CD4-positive, alpha-beta T cell treated with Interleukin-12 subunit alpha and Interleukin-12 subunit beta, for 1 hour (primary cell): ENCODE results near the gene IPO11.
"Not testable (repeated sequence)": the region's sequence is repeated elsewhere in the genome, so short reads cannot be mapped to it uniquely, and the experiment has no call there.

ENCODE experiments used
- DNase-seq: peaks from one replicate; pipeline ENCODE4 v3.0.0-alpha.2; 2020

The IPO11 gene

DNA sequence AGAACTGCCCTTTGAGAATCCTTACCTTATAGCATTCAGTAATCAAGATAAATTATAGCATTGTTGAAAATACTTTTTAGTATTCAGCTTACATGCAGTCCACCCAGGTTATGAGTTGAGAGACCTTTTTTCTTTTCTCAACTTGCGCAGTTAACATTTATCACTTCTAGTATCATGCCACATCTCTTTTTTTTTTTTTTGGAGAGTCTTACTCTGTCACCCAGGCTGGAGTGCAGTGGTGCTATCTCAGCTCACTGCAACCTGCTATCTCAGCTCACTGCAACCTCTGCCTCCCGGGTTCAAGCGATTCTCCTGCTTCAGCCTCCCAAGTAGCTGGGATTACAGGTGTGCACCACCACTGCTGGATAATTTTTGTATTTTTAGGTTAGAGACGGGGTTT, 195.1 kb downstream of the IPO11 start:
- no peak for DNase-seq

DNA sequence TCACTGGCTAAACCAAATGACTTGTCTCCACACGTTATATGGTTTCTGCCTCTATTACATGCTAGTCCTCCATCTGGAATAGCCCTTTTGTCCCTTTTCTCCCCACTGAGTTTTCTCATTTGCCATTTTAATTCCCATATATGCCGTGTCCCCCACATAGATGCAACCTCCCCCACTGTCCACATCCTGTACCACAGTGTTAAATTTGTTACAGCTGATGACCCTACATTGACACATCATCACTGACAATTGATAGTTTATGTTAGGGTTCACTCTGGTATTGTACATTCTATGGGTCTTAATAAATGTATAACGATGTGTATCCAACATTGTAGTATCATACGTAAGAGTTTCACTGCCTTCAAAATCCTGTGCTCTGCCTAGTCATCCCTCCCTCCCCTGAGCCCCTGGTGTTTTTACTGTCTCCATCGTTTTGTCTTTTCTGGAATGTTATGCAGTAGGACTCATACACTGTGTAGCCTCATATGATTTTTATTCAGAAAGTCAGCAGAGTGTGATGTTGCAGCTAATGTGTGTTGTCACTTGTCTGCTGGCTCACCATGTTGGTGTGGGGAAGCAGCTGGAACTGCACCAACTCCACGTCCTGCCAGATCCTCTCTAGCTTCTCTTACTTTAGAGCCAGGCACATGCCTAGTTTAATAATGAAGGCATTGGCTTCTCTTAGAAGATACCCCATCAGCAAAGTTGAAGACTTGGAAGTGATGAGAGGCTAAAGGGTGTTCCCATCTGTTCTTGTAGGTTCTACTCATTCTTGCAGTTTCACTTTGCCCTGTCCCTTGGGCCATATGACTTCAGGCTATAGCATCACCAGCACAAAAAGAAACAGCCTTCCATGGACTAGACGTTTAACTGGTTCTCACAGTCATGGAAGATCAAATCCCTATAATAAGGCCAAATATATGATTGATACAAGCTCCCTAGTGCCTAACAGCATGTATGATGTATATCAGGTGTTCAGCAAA, 196.3 kb downstream of the IPO11 start:
- DNase-seq: no peak

DNA sequence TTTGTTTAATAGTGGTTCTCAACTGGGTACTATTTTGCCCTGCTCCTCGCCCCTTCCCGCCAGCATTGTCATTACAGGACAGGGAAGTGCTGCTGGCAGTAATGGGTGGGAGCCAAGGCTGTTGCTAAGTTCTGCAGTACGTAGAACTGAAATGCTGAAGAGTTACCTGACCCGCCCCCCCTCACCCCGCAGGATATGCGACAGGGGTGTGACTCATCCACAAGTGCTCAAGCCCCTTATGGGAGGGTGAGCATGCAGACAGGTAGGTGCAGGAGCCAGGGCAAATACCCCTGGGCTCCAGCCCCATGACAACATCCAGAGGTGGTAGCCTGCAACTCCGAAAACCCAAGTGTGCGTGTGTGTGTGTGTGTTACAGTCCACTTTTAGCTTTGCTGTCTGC, 201.8 kb downstream of the IPO11 start:
- DNase-seq: no peak

DNA sequence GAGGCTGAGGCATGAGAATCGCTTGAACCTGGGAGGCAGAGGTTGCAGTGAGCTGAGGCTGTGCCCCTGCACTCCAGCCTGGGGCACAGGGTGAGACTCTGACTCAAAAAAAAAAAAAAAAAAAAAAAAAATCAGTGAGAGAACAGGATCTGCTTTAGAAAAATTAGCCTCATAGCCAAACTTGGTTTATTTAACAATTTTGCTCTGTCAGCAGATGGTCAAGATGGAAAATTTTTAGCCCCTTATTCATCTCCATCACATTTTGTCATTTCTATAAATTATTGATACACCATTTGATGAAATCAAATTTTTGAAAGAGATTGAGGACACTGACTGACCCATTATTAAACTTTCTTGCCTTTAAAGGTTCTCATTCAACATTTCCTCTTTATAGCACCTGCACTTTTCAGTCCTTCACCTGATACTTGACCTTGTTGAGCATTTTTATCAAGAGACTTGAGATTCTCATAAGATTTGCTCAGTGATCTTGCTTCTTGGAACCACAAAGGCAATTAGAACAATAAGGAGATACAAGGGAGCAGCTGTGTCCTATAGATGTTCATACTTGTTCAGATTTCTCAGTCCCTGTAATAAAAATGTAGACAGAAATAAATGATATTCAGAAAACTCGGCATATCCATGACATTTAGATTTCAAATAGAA, 204.2 kb downstream of the IPO11 start:
- no peak for DNase-seq

DNA sequence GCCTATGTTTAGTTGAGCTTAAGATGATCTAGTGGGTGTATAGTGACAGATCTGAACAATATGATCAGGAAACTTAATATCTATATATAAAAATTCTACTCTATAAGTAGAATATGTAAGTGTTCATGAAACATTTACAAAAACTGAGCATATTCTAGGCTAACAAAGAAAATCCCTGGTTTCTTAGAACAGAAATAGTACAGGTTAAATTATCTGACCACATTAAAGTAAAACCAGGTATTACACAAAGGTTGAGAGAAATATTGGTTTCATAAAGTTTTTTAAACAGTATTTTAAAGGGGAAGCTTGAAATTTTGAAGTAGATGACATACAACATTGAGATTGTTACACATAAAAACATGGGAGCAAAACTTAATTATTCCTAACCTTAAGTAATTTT, 205.4 kb downstream of the IPO11 start:
- DNase-seq: no peak

DNA sequence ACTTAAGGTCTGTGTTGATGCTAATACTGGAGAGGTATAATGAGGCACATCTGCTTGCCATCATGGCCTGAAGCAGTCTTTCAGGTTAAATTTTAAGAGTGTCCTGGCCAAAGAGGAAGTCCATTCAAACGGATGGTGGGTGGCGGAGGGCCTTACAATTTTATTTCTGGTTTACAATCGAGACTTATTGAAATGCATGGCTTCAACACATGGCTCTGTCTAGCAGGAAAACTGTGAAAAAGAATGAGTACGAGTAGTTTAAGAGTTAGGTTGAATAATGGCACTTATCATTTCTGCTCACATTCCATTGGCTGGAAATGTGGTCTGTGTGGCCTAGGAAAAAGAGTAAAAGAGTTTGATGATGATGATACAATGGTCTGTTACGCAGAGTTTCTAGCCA, 208.2 kb downstream of the IPO11 start:
- no peak for DNase-seq

DNA sequence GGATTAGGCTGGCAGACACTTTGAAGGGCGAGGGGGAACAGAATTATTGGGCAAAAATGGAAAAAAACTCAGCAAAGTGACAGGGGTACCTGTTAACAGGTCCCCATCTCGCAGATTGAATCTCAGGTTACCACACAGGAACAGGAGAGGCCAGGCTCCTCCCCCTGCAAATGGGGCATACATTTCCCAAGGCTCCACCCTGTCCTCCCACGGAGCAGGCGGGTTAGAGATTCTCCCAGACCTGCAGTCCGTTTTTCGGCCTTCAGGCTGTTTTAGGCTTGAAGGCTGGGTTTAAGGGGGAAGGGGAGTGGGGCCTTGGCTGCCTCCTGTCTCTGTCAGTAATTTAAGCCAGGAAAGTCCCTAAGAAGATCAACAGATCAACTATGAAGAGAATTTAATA, 208.7 kb downstream of the IPO11 start:
- DNase-seq: no peak

DNA sequence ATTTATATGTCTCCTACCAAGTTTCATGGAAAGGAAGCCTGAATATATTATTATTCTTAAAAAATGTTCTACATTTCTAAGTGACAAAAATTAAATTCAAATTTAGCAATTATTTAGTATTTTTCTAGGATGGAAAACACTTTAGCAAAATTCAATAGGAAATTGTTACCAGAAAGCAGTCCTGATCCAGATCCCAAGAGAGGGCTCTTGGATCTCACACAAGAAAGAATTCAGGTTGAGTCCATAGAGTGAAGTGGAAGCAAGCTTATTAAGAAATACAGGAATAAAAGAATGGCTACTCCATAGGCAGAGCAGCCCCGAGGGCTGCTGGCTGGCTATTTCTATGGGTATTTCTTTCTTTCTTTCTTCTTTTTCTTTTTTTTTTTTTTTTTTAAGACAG, 210.7 kb downstream of the IPO11 start:
- DNase-seq: no peak

DNA sequence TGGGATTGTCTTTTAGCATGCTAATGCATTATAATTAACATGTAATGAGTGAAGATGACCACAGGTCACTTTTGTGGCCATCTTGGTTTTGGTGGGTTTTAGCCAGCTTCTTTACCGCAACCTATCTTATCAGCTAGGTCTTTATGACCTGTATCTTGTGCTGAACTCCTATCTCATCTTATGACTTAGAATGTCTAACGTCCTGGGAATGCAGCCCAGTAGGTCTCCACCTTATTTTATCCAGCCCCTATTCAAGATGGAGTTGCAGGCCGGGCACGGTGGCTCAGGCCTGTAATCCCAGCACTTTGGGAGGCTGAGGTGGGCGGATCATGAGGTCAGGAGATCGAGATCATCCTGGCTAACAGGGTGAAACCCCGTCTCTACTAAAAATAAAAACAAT, 211.9 kb downstream of the IPO11 start:
- DNase-seq: not testable (repeated sequence)

DNA sequence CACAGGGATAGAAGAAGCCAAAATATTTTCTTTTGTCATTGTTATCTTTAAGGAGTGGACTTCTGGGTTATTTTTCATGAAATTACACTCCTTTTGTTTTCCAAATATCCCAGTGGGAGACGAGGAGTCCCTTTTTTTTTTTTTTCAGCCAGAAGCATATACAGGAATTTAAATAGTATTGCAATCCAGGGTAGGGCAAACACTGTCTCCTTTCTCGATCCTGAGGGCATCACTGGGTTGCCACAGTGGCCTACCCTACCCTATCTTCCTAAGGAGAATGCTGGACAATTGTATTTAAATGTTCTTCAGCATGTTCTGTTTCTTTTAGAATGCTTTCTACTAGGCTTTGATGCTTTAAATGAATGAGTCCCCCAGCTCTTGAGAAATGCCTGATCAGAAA, 214.0 kb downstream of the IPO11 start:
- DNase-seq: no peak

DNA sequence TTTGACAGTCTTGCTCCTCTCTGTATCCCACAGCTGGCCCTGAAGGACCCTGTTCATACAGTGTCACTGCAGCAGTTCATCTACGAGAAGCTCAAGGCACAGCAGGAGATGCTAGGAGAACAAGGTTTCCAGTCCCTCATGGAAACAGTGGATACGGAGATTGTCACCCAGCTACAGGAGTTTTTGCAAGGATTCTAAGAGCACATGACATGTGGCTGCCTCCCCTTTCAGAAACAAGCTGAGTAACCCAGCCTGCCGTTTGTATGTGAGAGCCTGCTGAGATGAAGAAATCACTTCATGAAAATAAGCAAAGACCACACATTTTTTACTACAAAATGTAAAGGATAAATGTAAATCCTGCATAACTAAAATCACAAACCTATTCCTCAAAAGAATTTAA, 214.6 kb downstream of the IPO11 start:
- no peak for DNase-seq

DNA sequence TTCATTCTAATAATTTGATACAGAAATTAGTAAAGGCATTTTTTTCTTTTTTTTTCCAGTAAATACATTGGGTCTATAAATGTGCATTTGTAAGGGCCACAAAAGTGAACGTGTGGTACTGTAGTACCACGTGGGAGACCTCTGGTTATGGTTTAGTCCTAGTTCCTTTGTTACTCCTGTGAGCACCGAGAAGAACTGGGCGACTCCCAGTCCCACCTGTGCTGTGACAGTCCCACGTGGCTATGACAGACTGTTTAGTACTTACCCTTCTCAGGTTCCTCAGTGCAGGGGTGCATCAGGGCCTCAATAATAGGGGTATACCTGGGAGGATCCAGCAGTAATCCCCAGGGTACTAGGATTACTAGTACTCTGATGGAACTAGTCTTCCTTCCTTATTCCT, 215.3 kb downstream of the IPO11 start:
- DNase-seq: no peak

DNA sequence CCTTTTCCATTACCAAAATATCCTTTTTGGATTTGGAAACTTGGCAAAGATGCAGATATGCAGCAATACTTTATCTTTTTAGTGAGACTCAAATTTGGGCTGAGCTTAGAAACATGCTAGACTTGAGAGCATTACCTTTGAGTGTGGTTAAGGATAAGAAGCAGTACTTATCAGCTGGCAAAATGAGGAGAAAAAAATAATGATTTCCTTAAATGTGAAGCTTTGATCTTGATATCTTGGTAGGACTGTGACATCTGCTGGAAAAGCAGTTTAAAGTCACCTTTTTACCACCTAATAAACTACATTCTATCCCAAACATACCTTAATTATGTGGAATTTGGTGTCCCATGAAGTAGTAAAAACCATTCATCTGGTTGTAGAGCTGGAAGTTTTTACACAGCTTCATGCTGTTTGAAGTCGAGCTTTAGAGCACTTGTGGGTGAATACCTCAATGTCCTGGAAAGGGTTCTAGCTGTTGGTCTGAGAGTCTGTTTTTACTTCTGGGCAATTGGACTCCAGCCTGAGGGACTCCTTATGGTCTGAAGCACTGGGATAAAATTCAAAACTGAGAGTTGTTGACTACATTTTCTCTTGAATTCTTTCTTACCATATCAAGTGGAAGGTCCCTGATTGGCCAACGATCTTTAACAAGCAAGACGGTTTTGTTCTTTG, 219.5 kb downstream of the IPO11 start:
- DNase-seq: no peak

DNA sequence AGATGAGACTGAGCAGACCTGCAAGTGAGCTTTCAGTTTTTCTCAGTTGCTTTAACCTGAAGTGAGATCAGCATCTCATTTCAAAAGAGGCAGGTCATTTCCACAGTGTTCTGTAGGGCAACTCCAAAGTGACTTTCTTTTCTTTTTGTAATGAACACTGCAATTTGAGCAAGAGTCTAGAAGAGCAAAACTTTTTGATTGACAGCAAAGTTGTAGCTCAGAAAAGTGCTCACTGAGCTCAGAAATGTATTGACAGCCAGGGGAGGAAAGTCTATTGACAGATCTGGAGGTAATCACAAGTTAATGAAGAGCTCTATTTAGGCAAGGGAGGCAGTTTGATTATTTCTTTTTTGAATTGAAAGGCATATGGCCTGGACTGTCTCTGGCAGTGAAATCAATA, 220.7 kb downstream of the IPO11 start:
- no peak for DNase-seq

DNA sequence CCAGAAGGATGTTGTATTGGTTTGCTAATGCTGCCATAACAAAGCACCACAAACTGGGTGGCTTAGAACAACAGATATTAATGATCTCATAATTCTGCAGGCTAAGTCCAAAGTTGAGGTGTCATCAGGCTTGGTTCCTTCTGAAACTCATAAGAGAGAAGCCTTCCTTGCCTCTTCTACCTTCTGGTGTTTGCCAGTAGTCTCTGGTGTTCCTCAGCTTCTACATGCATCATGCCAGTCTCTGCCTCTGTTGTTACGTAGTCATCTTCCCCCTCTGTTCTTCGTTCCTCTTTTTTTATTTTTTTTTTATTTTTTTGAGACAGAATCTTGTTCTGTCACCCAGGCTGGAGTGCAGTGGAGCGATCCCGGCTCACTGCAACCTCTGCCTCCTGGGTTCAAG, 227.9 kb downstream of the IPO11 start:
- DNase-seq: no peak

DNA sequence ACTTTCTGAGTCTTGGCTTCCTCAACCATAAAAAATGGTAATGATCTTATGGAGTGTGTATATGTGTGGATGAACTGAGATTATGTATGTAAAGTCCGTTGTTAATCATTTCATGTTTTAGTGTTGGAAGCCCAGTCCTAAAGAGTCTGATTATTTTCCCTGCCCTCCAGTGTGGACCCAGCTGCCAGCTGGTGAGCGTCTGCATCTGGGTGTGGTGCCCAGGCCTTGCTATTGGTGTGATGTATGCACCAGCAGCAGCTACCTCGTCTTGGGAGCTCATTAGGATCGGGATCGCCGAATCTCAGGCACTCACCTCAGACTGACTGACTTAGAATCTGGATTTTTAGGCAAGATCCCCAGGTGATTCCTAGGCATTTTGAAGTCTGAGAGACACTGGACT, 229.9 kb downstream of the IPO11 start:
- DNase-seq: no peak

DNA sequence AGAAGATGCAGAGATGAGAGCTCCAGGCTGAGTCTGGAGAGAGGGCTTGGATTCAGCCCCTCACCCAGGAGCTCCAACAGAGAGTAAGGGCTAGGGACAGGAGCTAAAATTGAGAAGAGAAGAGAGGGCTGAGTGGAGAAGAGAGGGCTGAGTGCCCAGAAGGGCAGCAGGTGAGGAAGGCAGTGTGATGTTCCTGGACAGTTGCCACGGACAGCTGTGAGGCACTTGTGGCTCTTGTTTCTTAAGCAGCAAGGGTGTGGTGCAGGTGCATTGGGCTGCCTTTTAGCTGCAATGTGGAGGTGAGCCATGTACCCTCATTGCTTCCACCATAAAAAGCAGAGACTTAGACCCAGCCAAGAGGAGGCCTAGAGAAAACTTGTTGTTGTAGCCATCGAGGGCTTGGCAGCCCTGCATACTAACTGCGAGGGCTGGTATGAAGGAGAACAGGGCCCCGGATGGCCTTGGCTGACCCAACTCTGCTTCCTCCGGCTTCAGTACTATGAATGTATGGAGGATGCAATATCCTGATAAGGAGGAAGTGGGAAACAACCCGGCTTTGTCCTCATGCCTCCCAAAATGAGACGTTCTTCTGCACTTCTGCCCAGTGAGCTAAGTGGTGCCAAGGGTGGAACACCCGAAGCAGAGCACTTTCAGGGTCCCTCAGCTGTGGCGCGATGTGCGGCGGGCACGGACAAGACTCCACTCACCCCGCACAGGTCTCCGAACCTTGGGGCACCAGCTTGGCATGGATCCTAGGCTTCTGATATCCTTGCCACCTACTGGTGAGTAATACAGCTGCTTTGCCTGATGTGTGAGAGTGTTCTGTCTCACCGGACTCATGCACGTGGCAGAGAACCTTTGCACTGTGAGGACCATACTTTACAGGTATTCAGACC, 231.2 kb downstream of the IPO11 start:
- no peak for DNase-seq

DNA sequence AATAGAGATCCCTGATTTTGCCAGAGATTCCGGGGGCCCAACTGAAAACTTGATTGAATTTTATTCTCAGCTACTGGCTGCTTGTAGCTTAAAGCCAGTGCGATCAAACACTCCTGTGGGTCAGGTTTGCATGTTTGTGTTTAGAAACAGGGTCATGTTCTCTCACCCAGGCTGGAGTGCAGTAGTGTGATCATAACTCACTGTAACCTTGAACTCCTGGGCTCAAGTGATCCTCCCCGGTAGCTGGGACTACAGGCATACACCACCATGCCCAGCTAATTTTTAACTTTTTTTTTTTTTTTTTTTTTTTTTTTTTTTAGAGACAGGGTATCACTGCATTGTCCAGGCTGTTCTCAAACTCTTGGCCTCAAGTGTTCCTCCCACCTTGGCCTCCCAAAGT, 232.7 kb downstream of the IPO11 start:
- no peak for DNase-seq

DNA sequence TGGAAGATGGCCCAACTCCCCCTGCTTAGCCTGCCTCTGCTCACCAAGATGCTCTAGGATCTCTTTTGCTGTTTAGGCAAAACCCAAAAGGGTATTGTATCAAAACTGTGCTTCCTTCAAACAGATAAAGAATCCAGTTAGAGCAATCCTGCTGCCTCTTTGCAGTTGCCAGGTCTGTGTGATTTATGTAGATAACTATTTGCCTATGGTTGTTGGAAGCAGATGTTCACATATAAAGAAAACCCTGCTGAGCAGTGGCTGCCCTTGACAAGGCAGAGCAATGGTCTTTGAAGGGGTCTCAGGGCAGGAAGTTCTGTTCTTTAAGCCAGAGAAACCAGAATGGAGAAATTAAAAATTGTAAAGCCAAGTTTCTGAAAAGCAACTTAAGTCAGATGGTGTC, 234.7 kb downstream of the IPO11 start:
- DNase-seq: no peak

DNA sequence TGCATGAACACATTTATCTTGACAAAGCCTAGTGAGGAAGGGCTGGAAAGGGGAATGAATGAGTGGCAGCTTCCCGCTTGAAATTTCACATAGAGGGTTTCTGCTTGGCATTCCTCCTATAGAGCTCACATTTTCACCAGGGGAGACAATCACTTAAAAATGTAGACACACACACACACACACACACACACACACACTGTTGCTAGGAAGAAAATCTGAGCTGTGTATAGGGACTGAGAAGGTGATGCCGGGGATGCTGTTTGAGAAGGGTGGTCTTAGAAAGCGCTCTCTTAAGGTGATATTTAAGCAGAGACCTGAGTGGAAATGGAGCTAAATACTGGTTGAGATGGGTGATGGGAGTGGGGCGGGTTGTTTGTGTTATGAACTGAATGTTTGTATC, 236.5 kb downstream of the IPO11 start:
- no peak for DNase-seq

DNA sequence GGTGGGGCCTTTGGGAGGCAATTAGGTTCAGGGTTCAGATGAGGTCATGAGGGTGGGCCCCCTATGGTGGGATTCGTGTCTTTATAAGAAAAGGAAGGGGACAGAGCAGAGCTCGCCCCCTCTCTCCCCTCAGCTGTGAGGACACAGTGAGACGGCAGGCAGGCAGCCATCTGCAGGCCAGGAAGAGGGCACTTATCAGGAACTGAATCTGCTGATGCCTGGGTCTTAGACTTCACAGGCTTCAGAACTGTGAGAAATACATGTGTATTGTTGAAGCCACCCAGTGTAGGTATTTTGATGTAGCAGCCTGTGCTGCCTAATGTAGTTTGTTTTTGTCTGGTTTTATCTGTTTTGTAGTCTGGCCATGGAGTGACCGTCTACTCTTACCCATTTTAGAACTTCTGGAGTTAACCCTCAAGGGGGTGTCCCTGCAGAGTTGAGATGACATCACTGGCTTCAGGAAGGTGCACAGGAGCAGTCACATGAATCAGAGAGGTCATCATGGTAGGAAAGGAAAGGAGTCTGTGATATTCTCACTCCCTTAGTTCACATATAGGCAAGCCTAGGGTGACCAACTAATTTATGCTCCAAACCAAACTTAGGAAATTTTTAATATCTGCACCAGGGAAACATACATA, 237.0 kb downstream of the IPO11 start:
- DNase-seq: no peak

DNA sequence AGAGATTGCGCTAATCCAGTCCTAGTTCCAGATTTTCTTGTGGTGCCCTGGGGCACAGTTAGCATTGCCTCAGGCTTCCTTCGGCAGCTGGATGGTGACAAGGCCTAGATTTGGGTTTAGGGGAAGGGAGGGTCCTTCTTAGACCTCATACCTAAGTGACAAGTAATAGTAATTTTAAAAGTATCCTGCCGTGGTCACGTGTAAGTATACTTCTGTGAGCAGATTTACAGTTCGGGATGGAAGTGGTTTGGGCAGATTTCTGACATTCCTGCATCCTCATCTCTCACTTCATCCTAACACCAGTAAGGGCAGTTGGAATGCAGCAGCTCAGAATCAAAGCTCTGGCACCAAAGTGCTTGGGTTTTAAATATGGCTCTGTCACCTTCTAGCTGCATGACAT, 237.6 kb downstream of the IPO11 start:
- no peak for DNase-seq
